ENCODE data around the gene MYBPC2. TPM values are rescaled to one million over a fixed set of nuclear protein-coding genes. Genes with fewer than 3 reads are reported as not detected.
A peak's percentile ranks its signal among the peaks of the same experiment; 100 is the strongest.

Gene MYBPC2
- total RNA-seq, 1 donor from 2014 or later: not detected

DNA sequence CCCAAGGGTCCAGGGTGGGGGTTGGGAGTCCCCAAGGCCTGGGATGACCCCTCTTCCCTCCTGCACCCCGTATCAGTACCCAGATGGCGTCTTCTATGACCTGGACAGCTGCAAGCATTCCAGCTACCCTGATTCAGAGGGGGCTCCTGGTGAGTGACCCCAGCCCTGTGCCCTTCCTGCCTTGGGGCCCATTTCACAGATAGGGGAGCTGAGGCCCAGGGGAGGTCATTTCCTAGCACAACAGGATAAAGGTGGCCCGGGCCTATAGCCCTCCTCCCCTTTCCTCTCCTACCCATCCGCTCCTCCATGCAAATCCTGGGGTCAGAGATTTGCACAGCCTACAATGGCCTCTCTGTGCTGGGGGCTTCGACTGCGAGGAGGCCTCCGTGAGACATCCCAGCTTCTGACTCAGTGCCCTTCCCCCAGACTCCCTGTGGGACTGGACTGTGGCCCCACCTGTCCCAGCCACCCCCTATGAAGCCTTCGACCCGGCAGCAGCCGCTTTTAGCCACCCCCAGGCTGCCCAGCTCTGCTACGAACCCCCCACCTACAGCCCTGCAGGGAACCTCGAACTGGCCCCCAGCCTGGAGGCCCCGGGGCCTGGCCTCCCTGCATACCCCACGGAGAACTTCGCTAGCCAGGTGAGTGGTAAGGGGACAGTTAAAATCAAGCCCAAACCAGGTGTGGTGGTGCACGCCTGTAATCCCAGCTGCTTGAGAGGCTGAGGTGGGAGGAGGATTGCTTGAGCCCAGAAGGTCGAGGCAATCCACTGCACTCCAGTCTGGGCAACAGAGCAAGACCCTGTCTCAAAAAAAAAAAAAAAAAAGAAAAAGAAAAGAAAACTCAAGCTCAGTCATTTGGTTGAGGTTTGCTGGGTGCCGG is 10.1 kb upstream of the MYBPC2 start:
- H3K4me3 ChIP-seq (ENCODE audit: low read depth, low read length): no peak overlapping the region
- DNase-seq (ENCODE audit: low read depth) (no peak), FAIRE-seq (no peak)
- H3K27me3 ChIP-seq (ENCODE audit: control insufficient read depth, insufficient read depth, low read length): peaks cover 3% of the 10 kb centered on the region
- no peaks in the 10 kb centered on the region for H3K36me3 ChIP-seq (ENCODE audit: control insufficient read depth, insufficient read depth, low read length)
- TF ChIP-seq, protein P1, sequence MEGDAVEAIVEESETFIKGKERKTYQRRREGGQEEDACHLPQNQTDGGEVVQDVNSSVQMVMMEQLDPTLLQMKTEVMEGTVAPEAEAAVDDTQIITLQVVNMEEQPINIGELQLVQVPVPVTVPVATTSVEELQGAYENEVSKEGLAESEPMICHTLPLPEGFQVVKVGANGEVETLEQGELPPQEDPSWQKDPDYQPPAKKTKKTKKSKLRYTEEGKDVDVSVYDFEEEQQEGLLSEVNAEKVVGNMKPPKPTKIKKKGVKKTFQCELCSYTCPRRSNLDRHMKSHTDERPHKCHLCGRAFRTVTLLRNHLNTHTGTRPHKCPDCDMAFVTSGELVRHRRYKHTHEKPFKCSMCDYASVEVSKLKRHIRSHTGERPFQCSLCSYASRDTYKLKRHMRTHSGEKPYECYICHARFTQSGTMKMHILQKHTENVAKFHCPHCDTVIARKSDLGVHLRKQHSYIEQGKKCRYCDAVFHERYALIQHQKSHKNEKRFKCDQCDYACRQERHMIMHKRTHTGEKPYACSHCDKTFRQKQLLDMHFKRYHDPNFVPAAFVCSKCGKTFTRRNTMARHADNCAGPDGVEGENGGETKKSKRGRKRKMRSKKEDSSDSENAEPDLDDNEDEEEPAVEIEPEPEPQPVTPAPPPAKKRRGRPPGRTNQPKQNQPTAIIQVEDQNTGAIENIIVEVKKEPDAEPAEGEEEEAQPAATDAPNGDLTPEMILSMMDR (IDR thresholded peaks at IDR 0.05; ENCODE audit: insufficient read depth, low read length, severe bottlenecking): no peak

DNA sequence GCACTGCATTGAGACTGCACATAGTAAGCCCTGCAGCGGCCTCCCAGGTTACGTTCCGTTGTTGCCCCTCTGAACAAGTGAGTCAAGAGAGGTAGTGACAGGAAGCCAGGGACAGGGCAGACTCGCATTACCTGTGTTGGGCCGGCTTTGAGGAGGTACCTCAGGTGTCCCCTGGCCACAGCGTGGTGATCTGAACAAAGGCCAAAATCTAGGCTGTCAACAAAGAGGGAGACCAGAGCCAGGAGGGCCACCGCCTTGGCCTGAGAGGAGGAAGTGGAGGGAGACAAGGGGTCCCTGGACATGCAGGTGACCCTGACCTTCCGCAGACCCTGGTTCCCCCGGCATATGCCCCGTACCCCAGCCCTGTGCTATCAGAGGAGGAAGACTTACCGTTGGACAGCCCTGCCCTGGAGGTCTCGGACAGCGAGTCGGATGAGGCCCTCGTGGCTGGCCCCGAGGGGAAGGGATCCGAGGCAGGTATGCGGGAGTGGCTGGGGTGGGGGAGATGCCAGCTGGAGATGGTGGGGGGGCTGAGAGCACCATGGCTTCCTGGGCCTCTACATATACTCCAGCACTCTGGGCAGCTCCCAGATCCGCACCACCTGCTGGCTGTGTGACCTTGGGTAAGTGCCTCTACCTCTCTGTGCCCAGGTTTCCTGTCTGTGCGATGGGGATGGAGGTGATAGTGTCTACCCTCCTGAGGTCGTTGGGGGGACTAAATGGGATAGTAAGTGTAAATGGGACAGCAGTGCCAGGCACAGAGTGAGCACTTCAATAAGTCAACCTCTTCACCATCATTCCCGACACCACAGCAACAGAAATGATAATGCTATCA is 9.2 kb upstream of the MYBPC2 start:
- Histone ChIP-seq H3K4me3 (ENCODE audit: low read depth, low read length) (no peak overlapping the region), H3K36me3 (ENCODE audit: control insufficient read depth, insufficient read depth, low read length) (no peaks in the 10 kb centered on the region)

GRCh38 chr19:50425581-50425980 is 7.1 kb upstream of the MYBPC2 start:
- TF ChIP-seq, protein P1 (IDR thresholded peaks at IDR 0.05; ENCODE audit: insufficient read depth, low read length, severe bottlenecking): no peak
- no peak overlapping the region for H3K4me3 ChIP-seq (ENCODE audit: low read depth, low read length)
- H3K36me3 ChIP-seq (ENCODE audit: control insufficient read depth, insufficient read depth, low read length): no peaks in the 10 kb centered on the region
- DNase-seq (ENCODE audit: low read depth) (no peak), FAIRE-seq (no peak)
- no peaks in the 10 kb centered on the region for H3K27me3 ChIP-seq (ENCODE audit: control insufficient read depth, insufficient read depth, low read length)

More for the DNA sequence above, 9.2 kb upstream of the MYBPC2 start:
- FAIRE-seq (no peak), DNase-seq (ENCODE audit: low read depth) (no peak)
- peaks cover 3% of the 10 kb centered on the region for H3K27me3 ChIP-seq (ENCODE audit: control insufficient read depth, insufficient read depth, low read length)
- TF ChIP-seq, protein P1 (IDR thresholded peaks at IDR 0.05; ENCODE audit: insufficient read depth, low read length, severe bottlenecking): no peak

DNA sequence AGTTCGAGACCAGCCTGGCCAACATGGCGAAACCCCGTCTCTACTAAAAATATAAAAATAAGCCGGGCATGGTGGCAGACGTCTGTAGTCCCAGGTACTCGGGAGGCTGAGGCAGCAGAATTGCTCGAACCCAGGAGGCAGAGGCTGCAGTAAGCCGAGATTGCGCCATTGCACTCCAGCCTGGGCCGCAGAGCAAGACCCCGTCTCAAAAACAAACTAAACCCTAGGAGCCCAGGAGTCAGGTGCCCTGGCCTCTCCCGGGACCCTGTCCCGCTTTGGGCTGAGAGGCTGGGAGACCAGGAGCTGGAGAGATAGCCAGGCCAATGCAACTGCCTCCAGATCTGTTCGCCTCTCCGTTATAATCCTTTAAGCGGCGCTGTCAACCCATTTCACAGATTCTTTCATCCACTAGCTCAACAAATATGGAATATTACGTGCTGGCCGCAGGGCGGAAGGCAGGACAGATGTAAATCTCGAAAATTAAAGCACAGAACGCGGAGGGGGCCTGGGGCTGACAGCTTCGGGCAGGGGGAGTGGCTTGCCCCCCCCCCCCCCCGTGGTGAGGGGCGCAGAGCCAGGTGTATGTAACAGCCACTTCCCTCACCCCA is 5.3 kb upstream of the MYBPC2 start:
- Histone ChIP-seq H3K36me3 (ENCODE audit: control insufficient read depth, insufficient read depth, low read length) (no peaks in the 10 kb centered on the region), H3K4me3 (ENCODE audit: low read depth, low read length) (peak overlapping the region; percentile 29), H3K27me3 (ENCODE audit: control insufficient read depth, insufficient read depth, low read length) (no peaks in the 10 kb centered on the region)
- DNase-seq (ENCODE audit: low read depth) (no peak), FAIRE-seq (no peak)
- TF ChIP-seq, protein P1 (IDR thresholded peaks at IDR 0.05; ENCODE audit: insufficient read depth, low read length, severe bottlenecking): no peak

DNA sequence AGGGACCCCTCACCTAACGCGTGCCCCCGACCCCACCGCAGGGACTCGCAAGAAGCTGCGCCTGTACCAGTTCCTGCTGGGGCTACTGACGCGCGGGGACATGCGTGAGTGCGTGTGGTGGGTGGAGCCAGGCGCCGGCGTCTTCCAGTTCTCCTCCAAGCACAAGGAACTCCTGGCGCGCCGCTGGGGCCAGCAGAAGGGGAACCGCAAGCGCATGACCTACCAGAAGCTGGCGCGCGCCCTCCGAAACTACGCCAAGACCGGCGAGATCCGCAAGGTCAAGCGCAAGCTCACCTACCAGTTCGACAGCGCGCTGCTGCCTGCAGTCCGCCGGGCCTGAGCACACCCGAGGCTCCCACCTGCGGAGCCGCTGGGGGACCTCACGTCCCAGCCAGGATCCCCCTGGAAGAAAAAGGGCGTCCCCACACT is 4.7 kb upstream of the MYBPC2 start:
- Histone ChIP-seq H3K4me3 (ENCODE audit: low read depth, low read length) (peak overlapping the region; percentile 29), H3K27me3 (ENCODE audit: control insufficient read depth, insufficient read depth, low read length) (no peaks in the 10 kb centered on the region), H3K36me3 (ENCODE audit: control insufficient read depth, insufficient read depth, low read length) (no peaks in the 10 kb centered on the region)
- TF ChIP-seq, protein P1 (IDR thresholded peaks at IDR 0.05; ENCODE audit: insufficient read depth, low read length, severe bottlenecking): no peak
- DNase-seq (ENCODE audit: low read depth) (peak; percentile 30), FAIRE-seq (no peak)

Data from bronchial epithelial cell (primary cell).